Heart right ventricle (tissue), 16 donors: ENCODE data around the gene ARMC9. TPM values are rescaled to one million over a fixed set of nuclear protein-coding genes. Genes with fewer than 3 reads are reported as not detected.

Source experiments
- ATAC-seq, 8 donors: fragments of 200-7000 bp; cut with Tn5 transposase; one replicate each; pipeline ENCODE4 v1.9.1; 2020; ENCODE audit warnings: mild to moderate bottlenecking in 8 of 8, moderate library complexity in 8 of 8, moderate number of reproducible peaks in 1 of 8
- DNase-seq, 2 donors: peaks; one replicate each; pipeline ENCODE4 v3.0.0-alpha.2; 2020
- H3K27ac ChIP-seq, 10 donors: fragments of 200-600 bp; sonication (generic) in 2 of 10; one replicate each; pipeline versions ENCODE4 v1.5.0 to v1.8.0; 2020 to 2022; ENCODE audit warnings: mild to moderate bottlenecking in 3 of 10
- H3K27me3 ChIP-seq, 7 donors: fragments of 200-600 bp; one replicate each; pipeline ENCODE4 v1.8.0; 2021 to 2022; ENCODE audit warnings: mild to moderate bottlenecking in 2 of 7
- H3K36me3 ChIP-seq, 9 donors: fragments of 200-600 bp; sonication (generic) in 1 of 9; one replicate each; pipeline versions ENCODE4 v1.5.0 to v1.8.0; 2020 to 2022; ENCODE audit warnings: mild to moderate bottlenecking in 2 of 9
- H3K4me1 ChIP-seq, 9 donors: fragments of 200-600 bp; sonication (generic) in 1 of 9; one replicate each; pipeline versions ENCODE4 v1.5.0 to v1.8.0; 2020 to 2022; ENCODE audit warnings: mild to moderate bottlenecking in 4 of 9
- H3K4me3 ChIP-seq, 10 donors: fragments of 200-600 bp; sonication (generic) in 2 of 10; one replicate each; pipeline versions ENCODE4 v1.5.0 to v1.8.0; 2020 to 2022; ENCODE audit warnings: mild to moderate bottlenecking in 7 of 10, moderate library complexity in 2 of 10
- H3K9me3 ChIP-seq, 11 donors: fragments of 200-600 bp in 10 of 11; sonication (generic) in 2 of 11; one replicate each; pipeline versions ENCODE4 v1.5.0 to v1.8.0; 2013 to 2022; ENCODE audit warnings: mild to moderate bottlenecking in 2 of 11, control low read depth in 1 of 11, moderate library complexity in 1 of 11
- CTCF ChIP-seq, 9 donors: fragments of 200-600 bp; sonication (generic) in 2 of 9; IDR thresholded peaks; one replicate each; pipeline versions ENCODE4 v1.5.0 to v1.8.0; 2021 to 2022; ENCODE audit warnings: antibody characterized with exemption in 9 of 9, mild to moderate bottlenecking in 5 of 9, moderate library complexity in 1 of 9
- WGBS, 2 donors: extraction: QIAGEN DNeasy Blood & Tissue Kit; methylation state at CpG; one replicate each; pipeline ENCODE4 v1.1.7; 2013; ENCODE audit warnings: inconsistent platforms in 1 of 2; 5-methylcytosine and 5-hydroxymethylcytosine counted together
- intact Hi-C, 10 donors: fragments of 100-400 bp; cut with DNase I; formaldehyde crosslinking; loops; one replicate each; pipeline versions ENCODE4 v1.11.1 to v1.14.2; 2022
- polyA plus RNA-seq, 2 donors: library from polyadenylated mRNA; stranded (reverse); fragments of 200-250 nt; gene quantifications; one replicate each; pipeline ENCODE4 v1.2.3, GENCODE V29; 2013
- total RNA-seq, 10 donors: library from RNA; stranded (reverse); fragmentation: NEBNext Ultra II Directional in 3 of 10; extraction: Animal tissue kit (Norgen Biotek cat#: 25700) in 3 of 10; gene quantifications; one replicate each; pipeline versions ENCODE4 v1.2.1 to v1.2.4, GENCODE V29; 2021 to 2023
- donor health status: Arrhythmogenic right ventricular cardiomyopathy.
- donor health status: ischemic (EF 13 %, LVEDD 7.1; RV severe dilation, severe dysfunction).
- donor health status: healthy with polysubstance abuse.
- donor health status: DM: no; HTN: yes; CAD: no.
- donor health status: DM: no; HTN: no; CAD: no.
- donor health status: ischemic (EF 25% LVEDD 6.9; RV normal size, moderate dysfunction).
- donor health status: ischemic (EF 25% LVEDD 5.7; RV mildly dilated, moderate dysfunction).
- donor health status: healthy.
- donor health status: DM: yes; HTN: yes; CAD: no.
- donor health status: Ischemic cardiomyopathy.
- donor health status: ischemic (EF 35%, LVEDD 5.7; RV mildly dilated, moderate dysfunction).
- donor health status: nonischemic (EF 11% LVEDD 7.7; RV severe dilation, severe dysfunction).
- donor health status: DM: yes; HTN: yes; CAD: no.
- donor health status: PGD.
- donor health status: ischemic (EF 29% LVEDD 5.4; RV normal size, mild dysfunction).
- donor health status: nonischemic (EF 23%, LVEDD 6.1; RV moderate dilation, normal function).

The ARMC9 gene
- total and polyA plus RNA-seq, 12 donors = 1.6 to 6.8 (median 2.3) TPM

- Histone ChIP-seq H3K9me3 (no peaks in the 10 kb centered on the region), H3K36me3 (peaks cover 0 to 45% (median 0%) of the 10 kb centered on the region in 9 donors), H3K27ac (no peak overlapping the region), H3K4me1 (peaks cover 0 to 7% (median 0%) of the 10 kb centered on the region in 9 donors), H3K27me3 (no peaks in the 10 kb centered on the region), H3K4me3 (no peak overlapping the region)
- WGBS, 2 donors = 78% methylated on average over 6 of the region's 6 CpGs
- no peak for TF ChIP-seq CTCF (IDR thresholded peaks at IDR 0.05)
- intact Hi-C loops = loop anchor here in 1 of 10 donors (10.0 kb wide), 2 partner anchors 119 to 231 kb away; no protein-coding TSS in a partner anchor
- no peak for DNase-seq
- no peak for ATAC-seq
Observed at GRCh38 chr2:231223458-231223976, 25.1 kb downstream of the ARMC9 start.

- Histone ChIP-seq H3K4me3 (no peak overlapping the region), H3K36me3 (peaks cover 0 to 25% (median 0%) of the 10 kb centered on the region in 9 donors), H3K9me3 (no peaks in the 10 kb centered on the region), H3K4me1 (peaks cover 0 to 7% (median 0%) of the 10 kb centered on the region in 9 donors), H3K27me3 (no peaks in the 10 kb centered on the region), H3K27ac (peak overlapping the region in 2 of 10 donors; percentile 10 to 42)
- WGBS, 2 donors = 73 to 75% methylated on average over 12 of the region's 12 CpGs
- DNase-seq (peak in 1 of 2 donors; percentile 68), ATAC-seq (peak; percentile 89 to 96 (median 94))
- intact Hi-C loops = loop anchor here (1.0 to 10.0 kb wide), 8 partner anchors 123 to 227 kb away; no protein-coding TSS in a partner anchor
- TF ChIP-seq CTCF (IDR thresholded peaks at IDR 0.05) = peak; percentile 55 to 85 (median 80)
Observed at GRCh38 chr2:231227310-231228162, 29.1 kb downstream of the ARMC9 start.

- H3K9me3 ChIP-seq = no peaks in the 10 kb centered on the region
- ATAC-seq (peak in 4 of 8 donors; percentile 6 to 44 (median 22)), DNase-seq (no peak)
- no peaks in the 10 kb centered on the region for H3K27me3 ChIP-seq
- H3K4me1 ChIP-seq = peaks cover 0 to 7% (median 0%) of the 10 kb centered on the region in 9 donors
- intact Hi-C loops = loop anchor here in 8 of 10 donors (2.0 to 10.0 kb wide), 6 partner anchors 123 to 227 kb away; no protein-coding TSS in a partner anchor
- no peak overlapping the region for H3K4me3 ChIP-seq
- peak overlapping the region in 1 of 10 donors; percentile 42 for H3K27ac ChIP-seq
- peaks cover 0 to 19% (median 0%) of the 10 kb centered on the region in 9 donors for H3K36me3 ChIP-seq
- no peak for TF ChIP-seq CTCF (IDR thresholded peaks at IDR 0.05)
- 80 to 91% methylated on average over 9 of the region's 9 CpGs for WGBS, 2 donors
Observed at GRCh38 chr2:231228223-231228622, 29.8 kb downstream of the ARMC9 start.

GRCh38 chr2:231228974-231229529 is 30.6 kb downstream of the ARMC9 start:
- Histone ChIP-seq H3K27me3 (no peaks in the 10 kb centered on the region), H3K4me3 (no peak overlapping the region), H3K27ac (no peak overlapping the region), H3K9me3 (no peaks in the 10 kb centered on the region), H3K4me1 (peaks cover 0 to 7% (median 0%) of the 10 kb centered on the region in 9 donors), H3K36me3 (peaks cover 0 to 10% (median 0%) of the 10 kb centered on the region in 9 donors)
- DNase-seq = no peak
- WGBS, 2 donors = 64 to 71% methylated on average over 5 of the region's 5 CpGs
- intact Hi-C loops = loop anchor here in 8 of 10 donors (2.0 to 10.0 kb wide), 6 partner anchors 124 to 226 kb away; no protein-coding TSS in a partner anchor
- no peak for TF ChIP-seq CTCF (IDR thresholded peaks at IDR 0.05)
- ATAC-seq = no peak
